KG1 (cell line): ENCODE data around the gene RASGRP3.

Experiments used
- DNase-seq: peaks from one replicate; lab custom pipeline; 2025; lab: John Stamatoyannopoulos, UW

RASGRP3 gene

DNA sequence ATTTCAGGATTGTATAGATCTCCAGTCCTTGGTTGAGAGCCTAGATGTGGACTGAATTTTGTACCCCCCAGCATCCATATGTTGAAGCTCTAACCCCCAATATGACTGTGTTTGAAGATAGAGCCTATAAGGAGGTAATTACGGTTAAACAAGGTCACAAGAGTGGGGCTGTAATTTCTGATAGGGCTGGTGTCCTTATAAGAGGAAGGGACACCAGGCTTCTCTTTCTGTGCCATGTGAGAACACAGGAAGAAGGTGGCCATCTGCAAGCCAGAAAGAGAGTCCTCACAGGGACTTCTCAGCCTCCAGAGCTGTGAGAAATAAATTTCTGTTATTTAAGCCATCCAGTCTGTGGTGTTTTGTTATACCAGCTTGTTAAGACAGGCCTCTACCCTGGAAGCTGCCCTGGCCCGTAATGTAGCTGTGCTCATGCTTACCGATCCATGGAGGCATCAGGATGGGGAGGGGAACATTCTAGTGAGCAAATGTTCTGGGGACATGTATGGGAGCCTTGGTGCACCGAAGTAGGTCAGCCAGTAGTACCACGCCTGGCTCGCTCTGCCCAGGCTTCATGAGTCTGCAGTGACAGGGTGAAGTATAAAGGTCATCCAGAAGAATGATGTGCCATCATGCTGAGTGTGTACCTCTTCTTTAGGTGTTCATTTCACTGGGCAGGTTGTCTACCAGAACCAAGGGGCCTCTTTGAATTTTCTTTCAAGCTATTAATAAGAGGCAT is 16.1 kb downstream of the RASGRP3 start:
- DNase-seq: no peak

DNA sequence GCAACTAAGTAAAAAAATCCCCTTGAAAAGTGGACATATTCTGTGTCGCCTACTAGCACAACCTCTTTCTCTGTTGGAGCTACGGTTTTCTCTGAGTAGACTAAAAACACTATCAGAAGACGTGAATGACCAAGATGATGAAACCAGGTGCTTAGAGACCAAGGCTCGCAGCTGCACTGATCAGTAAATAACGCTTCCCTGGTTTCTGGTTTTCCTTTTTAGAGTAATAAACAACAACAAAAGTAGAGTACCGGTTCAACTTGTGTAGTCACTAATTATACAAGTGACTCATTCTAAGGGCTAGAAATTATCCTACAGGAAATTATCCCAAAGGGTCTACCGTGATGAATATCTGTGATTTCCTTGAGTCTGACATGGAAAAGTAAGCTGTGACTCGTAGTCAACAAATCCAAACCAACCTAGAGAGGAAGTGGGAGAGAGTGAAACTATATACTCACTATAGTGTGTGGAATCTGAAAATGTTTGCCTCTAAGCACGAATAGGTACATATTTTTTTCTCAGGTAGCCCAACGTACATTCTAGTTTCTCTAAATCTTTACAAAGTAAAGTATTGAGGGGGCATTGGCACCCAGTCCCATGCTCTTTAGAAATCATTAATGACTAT is 17.8 kb downstream of the RASGRP3 start:
- DNase-seq: no peak

DNA sequence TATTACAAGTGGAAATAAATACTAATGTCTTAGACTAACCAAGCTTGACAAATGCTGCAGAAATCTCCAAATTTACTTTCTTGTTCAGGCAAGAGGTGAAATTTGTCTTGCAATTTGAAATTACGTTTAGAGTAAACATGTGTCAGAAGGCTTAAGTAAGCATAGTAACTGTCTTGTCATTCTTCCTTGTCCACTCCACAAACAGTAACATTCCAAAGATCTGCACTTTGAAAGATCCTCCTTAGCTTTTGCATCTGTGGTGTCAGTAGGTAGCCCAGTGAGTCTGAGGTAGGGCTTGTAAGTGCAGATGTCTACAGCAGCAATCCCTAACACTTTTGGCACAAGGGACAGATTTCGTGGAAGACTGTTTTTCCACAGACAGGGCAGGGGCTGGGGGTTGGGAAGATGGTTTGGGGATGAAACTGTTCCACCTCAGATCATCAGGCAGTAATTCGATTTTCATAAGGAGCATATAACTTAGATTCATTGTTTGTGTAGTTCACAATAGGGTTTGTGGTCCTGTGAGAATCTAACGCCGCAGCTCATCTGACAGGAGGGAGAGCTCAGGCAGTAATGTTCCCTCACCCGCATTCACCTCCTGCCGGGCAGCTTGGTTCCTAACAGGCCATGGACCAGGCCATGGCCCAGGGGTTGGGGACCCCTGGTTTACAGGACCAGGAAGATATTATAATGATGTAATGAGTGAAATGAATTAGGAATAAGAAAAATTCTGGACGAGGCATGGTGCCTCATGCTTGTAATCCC is 18.6 kb downstream of the RASGRP3 start:
- no peak for DNase-seq

DNA sequence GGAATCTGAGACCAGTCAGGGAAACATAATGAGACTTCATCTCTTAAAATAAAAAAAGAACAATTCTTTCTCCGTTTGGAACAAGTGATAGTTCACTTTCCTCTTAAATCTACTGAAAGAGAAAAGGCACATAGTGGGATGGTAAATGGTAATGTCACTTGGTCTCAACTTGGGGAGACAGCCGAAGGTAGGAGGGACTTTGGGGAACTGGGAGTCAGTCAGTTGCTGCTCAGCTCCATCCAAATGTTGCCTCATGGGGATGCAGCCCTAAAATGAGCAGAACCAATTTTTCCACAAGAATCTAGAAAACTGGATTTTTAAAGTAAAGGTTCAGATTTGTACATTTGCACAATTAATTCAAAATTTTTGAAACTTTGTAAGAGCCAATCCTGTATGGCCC is 19.2 kb downstream of the RASGRP3 start:
- DNase-seq: no peak

DNA sequence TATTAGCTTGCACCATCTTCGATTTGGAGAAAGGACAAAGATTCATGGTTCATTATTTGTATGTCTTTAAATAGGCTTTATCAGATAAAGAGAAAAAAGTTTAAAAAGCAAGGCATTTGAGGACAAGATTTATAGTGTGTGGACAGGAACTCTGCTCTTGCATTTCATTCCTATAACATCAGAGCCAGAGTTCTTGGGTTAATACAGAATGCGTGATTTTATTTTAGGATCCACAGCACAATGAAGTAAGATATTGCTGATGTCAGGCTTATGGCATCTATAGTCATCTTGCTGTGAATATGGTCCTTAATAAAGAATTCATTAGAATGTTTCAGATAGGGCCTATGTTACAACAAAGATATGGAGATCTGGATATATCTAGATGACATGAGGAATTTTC is 19.7 kb downstream of the RASGRP3 start:
- DNase-seq: no peak

DNA sequence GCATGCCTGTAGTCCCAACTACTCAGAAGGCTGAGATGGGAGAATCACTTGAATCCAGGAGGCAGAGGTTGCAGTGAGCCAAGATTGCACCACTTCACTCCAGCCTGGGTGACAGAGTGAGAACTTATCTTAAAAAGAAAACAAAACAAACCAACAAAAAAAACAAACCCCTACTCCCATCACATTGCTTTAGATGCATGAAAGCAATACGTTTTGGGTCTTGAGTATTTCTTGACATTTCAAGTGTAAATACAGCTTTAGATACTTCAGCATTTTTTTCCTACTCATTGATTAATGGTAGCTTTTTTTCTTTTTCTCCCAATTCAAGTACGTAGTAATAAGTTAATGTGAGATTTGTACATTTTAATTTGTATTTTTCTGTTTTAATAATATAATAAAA is 20.3 kb downstream of the RASGRP3 start:
- no peak for DNase-seq

DNA sequence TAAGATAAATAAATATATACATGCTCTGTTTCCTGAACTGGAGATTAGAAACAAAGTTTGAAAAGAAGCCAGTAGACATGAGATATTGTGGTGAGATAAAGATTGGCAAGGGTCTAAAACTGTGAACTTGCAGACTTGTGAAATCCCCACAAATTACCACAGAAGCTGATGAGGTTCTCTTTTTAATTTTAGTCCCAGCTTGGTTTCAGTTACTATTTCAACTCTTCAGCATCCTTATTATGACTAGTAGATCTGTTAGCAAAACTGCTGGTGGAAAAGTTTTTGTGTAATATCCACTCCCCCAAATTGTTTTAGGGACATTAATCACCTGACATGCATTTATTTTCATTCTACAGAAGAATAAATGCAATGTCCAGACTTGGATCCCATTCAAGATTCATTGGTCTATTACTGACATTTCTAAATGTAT is 20.8 kb downstream of the RASGRP3 start:
- peak; percentile 41 for DNase-seq

DNA sequence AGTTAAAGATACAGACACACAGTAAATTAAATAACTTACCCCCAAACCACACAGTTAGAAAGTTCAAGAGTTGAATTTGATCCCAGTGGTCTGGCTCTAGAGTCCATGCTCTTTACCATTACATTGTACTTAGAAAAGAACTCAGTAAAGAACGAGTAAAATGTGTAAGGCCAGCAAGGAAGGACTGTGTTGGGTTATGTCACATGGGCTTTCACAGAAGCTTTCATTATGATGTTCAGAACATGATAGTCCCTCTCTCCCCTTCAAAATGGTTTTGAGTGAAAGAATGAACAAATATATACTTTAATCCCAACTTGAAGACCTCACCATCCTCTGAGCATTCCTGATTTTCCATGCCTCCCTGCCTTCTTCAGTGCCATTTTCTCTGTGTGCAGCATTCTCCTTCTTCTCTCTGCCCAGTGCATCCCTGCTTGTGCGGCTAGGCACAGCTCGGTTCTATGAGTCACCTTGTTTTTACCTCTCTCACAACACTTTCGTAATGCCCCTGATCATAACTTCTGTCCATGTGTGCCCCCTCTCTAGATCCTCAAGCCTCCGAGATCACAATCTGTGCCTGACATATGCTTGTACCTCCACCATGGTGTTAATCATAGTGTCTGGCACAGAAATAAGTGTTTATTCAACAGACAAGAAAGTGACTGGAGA is 22.0 kb downstream of the RASGRP3 start:
- no peak for DNase-seq

DNA sequence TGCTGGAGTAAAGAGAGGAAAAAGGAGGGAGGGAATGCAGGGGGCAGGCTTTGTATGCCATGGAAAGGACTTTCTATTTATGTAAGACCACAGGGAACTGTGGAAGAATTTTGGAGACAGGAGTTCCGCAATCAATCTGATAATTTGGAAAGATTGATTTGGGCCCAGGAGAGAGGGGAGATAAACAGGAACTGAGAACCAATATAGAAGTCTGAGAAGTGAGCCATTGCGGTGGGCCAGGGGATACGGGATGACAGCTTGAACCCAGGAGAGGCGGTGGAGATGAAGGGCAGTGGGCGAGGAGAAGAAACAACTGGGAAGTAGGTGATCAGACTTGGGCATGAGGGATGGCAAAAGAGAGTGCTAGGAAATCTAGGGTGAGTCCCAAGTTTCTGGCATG is 23.7 kb downstream of the RASGRP3 start:
- no peak for DNase-seq

DNA sequence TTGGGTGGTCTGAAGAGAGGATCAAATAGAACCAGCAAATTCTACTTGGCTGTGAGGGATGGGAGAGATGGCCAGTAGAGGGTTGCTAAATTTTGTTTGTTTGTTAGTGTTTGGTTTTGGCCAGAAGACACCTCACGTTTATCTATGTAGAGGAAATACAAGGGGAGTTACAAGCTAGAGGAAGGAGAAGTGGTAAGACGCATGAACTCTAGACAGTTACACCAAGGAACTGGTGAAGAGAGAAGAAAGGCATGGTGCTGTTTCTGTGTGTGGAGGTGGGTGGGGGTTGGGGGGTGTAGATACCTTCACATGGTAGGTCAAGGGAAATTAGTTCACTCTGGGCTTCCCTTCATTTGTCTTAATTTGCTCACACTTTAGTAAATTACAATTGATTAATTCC is 25.6 kb downstream of the RASGRP3 start:
- DNase-seq: no peak

DNA sequence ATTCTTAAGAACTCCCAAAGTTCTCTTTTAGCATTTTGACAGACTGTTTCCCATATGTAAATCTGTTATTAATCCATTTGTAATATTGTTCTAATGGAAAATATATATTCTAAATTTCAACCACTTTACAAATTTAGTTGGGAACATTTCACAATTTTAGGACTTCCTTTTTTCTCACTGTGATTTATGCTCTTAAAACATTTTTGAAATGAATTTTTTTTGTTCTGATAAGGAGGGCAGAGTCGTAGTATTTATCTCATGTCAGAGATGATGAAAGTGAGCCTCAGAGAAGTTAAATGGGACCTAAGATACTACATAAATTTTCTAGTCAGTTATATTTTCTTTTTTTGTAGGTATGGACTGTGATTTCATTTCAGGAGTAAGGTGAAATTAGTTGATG is 26.6 kb downstream of the RASGRP3 start:
- DNase-seq: no peak

DNA sequence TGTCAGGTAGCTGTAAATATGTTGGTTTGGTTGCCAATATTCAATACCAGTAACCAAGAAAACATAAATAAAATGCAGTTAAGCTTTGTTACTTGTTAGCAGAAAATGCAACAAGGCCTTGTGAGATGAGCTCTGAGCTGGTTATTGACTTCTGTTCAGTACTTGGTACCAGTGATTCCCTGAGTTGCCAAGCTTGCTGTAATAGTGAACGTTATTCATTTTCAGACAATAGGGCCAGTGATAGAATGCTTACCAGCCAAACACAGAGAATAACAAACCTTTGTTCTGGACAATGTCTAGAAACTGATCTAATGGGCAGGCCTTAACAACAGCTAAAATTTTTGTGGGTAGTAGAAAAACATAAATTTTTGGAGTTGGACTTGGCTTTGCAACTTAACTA is 29.5 kb downstream of the RASGRP3 start:
- no peak for DNase-seq

DNA sequence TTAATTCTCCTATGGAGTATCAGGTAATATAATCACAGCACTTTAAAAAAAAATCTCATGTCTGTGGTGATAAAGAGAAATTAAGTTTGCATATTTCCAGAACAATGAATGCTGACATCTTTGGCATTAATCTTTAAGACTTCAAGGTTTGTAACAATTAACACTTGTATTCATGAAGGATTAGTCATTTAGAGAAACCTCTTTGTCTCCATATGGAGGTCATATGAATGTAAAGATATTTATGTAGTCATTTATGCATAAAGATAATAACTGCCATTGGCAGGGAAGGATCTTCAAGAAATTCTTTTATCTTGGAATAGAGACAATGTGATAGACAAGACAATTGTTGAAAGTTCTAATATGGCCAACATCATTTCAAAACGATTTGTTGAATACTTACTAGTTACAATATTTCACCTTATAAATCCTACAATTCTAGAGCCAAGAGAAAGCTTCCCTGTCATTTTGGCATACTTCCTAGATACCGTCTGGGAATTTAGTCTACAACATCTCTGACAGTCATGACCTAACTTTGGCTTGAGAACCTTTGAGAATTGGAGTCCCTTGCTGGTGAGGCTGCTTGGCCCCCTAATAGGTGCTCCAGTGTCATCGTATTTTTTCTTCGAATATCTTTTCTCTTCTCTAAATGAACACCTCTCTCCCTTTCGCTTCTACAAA is 33.6 kb downstream of the RASGRP3 start:
- DNase-seq: no peak

DNA sequence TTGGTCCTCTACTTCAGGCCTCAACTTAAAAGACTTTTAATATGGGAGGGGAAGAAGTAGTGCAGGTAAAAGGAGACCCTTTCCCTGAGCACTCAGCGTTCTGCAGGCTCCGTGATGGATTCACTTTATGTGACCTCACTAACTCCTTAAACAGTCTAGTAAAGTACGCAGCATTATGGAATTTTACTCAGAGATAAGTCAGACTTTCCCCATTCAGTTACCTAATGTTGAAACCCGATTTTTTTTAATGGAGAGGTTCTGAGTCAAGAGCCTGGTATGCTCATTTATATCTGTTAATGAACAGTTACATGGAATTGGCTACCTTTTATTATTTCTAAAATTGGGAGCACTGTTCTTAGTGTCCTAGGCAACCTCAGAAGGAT is 34.1 kb downstream of the RASGRP3 start:
- no peak for DNase-seq

DNA sequence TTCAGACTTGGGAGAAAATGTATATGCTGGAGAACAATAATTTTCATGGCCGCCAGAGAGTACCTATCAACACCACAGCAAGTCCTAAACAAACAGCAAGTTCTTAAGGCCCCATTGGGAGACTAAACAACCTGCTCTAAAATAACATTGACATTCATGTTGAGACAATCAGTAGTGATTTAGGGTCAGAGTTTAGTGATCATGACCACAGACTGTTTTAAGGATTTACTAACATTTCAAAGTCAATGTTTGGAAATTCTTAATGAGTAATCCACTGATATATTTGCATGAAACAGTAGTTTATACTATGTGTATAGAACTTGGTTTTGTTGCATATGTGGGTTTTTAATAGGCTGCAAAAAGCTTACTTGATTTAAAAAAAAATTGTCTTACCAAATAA is 34.7 kb downstream of the RASGRP3 start:
- no peak for DNase-seq

DNA sequence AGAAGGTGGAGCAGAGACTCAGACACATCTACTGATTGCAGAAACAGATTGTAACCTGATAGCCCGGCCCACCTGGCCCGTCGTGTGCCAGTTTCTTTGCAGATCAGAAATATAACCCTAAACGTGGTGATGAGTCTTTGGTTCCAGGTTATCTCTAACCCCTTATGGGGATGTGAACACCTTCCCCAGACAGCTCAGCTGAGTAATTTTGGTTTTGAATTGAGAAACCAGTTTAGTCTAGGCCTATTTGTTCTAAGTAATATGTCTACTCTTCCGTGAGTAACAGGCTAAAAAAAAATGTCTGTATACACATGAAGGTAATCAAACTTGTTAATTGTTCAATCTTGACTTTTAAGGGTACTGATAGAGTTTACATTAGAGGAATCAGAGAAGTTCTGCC is 35.7 kb downstream of the RASGRP3 start:
- DNase-seq: no peak

DNA sequence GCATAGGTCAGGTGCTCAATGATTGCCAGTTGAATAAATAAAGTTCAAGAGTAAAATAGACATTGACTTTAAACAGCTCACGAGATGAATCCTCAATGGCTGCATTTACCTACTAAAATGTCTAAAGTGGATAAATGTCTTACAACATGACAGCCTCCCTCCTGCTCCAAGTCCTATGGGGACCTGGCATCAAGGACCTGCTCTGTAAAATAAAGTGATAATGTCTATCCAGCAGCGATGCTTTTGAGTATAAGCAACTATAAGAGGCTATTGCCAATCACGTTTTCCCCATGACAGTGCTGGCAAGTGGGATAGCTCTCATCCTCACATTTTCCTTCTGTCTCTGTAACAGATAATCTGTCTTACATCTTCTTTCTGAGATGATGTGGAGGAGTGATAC is 37.0 kb downstream of the RASGRP3 start:
- no peak for DNase-seq

DNA sequence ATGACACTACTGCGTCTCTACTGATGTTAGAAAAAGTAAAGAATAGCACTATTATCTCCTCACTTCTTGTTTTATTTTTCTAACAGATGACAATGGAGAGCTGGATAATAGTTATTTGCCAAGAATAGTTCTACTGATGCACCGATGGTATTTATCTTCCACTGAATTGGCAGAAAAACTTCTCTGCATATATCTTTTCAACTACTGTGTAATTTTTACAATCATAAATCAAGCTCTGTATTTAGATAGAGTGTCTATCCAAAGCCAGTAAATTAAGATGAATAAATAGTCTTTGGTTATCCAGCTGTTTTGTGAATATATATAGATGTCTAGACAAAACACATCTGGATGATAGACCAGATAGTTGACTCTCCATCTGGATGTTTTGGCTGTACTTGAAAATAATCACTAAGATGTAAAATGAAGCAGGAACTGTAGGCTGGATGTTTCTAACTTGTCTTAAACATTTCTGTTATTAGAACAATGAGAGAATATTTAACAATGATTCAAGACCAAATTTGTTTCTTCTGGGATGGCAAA is 40.1 kb downstream of the RASGRP3 start:
- no peak for DNase-seq

DNA sequence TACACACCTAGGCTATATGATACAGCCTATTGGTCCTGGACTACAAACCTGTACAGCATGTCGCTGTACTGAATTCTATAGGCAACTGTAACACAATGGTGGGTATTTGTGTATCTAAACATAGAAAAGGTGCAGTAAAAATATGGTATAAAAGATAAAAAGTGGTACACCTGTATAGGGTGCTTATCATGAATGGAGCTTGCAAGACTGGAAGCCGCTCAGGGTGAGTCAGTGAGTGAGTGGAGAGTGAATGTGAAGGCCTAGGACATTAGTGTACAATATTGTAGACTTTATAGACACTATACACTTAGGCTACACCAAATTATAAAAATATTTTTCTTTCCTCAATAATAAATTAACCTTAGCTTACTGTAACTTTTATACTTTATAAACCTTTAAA is 41.8 kb downstream of the RASGRP3 start:
- DNase-seq: no peak

DNA sequence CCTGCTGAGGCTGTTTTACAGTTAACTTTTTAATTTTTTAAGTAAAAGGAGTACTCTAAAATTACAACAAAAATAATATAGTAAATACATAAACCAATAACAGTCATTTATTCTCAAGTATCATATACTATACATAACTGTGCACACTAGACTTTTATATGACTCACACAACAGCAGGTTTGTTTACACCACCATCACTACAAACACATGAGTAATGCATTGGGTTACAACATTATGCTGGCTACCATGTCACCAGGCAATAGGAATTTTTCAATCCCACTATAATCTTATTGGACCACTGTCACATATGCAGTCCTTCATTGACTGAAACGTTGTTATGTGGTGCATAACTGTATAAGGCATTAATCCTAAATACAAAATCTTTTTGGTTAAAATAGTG is 42.5 kb downstream of the RASGRP3 start:
- no peak for DNase-seq

DNA sequence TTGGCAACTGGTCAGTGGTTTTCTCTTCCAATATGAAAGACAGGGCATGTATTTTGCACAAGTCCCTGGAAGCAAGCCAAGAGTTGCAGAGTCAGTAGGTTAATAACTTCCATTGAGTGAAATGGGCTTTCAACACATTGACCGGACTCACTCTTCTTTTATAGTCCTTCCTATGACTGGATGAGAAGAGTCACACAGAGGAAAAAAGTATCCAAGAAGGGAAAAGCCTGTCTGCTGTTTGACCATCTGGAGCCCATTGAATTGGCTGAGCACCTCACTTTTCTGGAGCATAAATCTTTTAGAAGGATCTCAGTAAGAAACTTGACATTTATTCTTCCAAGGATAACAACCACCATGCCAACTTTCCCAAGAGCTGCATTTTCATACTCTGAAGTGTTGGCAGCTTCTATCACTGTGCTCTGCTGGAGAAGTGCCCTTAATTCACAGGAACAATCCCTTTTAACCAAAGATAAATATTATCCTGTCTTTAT is 45.4 kb downstream of the RASGRP3 start:
- DNase-seq: no peak

DNA sequence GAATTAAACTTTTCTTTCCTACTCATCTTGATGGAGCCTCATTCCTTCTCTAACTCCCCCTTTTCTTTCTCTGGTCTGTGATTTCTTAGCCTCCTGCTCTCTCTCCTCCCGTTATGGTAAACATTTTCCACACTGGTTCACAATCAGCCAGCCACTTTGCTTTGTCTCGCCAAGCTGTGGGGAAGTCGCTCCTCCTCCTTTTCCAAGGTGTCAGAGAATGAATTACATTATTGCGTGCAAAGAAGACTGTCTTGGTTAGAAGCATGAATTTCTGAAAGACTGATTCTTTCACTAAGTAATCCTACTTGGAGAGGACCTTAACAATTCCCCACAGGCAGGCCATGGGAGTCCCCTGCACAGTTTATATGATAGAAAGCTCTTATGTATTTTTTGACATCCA is 46.1 kb downstream of the RASGRP3 start:
- DNase-seq: no peak
